OCI-LY7 (cell line): ENCODE results near the gene SRP68. TPM values are rescaled to one million over a fixed set of nuclear protein-coding genes. Genes with fewer than 3 reads are reported as not detected.

Experiments
- BruUV-seq: library from RNA; stranded (reverse); fragments of 400-500 nt; replicated peaks from 2 replicates; lab custom pipeline; 2021; lab: Mats Ljungman, UMichigan
- CTCF ChIA-PET: fragments of 300-600 bp; sonication (Branson Sonifier 250); formaldehyde crosslinking; loops from one replicate; lab custom pipeline; 2022; ENCODE audit warnings: antibody characterized with exemption; ENCODE audit not compliant: unreplicated experiment; lab: Charles Lee
- POLR2A ChIA-PET: fragments of 300-600 bp; sonication (Branson Sonifier 250); formaldehyde crosslinking; loops from one replicate; lab custom pipeline; 2022; ENCODE audit warnings: antibody characterized with exemption; lab: Charles Lee
- DNase-seq: peaks from one replicate; pipeline ENCODE4 v3.0.0-alpha.2; 2015; ENCODE audit warnings: low spot score
- H2AFZ ChIP-seq: fragments of 200-600 bp; sonication (generic), shearing (Covaris generic); 2 replicates; pipeline ENCODE4 v1.6.1; 2014; ENCODE audit warnings: mild to moderate bottlenecking, antibody characterized with exemption, low read length, moderate library complexity
- H3K27ac ChIP-seq: fragments of 200-600 bp; sonication (generic); 2 replicates; pipeline ENCODE4 v1.5.1; 2014; ENCODE audit warnings: mixed run types, low read depth, mild to moderate bottlenecking, moderate library complexity, low read length, inconsistent platforms; ENCODE audit not compliant: poor library complexity, severe bottlenecking
- H3K36me3 ChIP-seq: fragments of 200-600 bp; sonication (generic); 2 replicates; pipeline ENCODE4 v1.6.1; 2014; ENCODE audit warnings: mild to moderate bottlenecking, antibody characterized with exemption, low read length, moderate library complexity, mixed read lengths; ENCODE audit not compliant: insufficient read depth
- H3K4me1 ChIP-seq: fragments of 200-600 bp; sonication (generic); 2 replicates; pipeline ENCODE4 v1.5.1; 2014; ENCODE audit warnings: mild to moderate bottlenecking, low read length; ENCODE audit not compliant: insufficient read depth, poor library complexity, severe bottlenecking
- H3K4me2 ChIP-seq: fragments of 200-600 bp; sonication (generic); 2 replicates; pipeline ENCODE4 v1.6.1; 2014; ENCODE audit warnings: mild to moderate bottlenecking, low read length
- H3K4me3 ChIP-seq: fragments of 200-600 bp; sonication (generic); 2 replicates; pipeline ENCODE4 v1.5.1; 2014; ENCODE audit warnings: mild to moderate bottlenecking, low read depth, low read length; ENCODE audit not compliant: poor library complexity, severe bottlenecking
- H3K79me2 ChIP-seq: fragments of 200-600 bp; sonication (generic); 2 replicates; pipeline ENCODE4 v1.6.1; 2016; ENCODE audit warnings: low read depth, mild to moderate bottlenecking, low read length, moderate library complexity, mixed read lengths; ENCODE audit not compliant: insufficient read depth
- H3K9me2 ChIP-seq: fragments of 200-600 bp; sonication (generic); 2 replicates; pipeline ENCODE4 v1.6.1; 2016; ENCODE audit warnings: mild to moderate bottlenecking, low read length, mixed read lengths; ENCODE audit not compliant: insufficient read depth
- H3K9me3 ChIP-seq: fragments of 200-600 bp; sonication (generic); 2 replicates; pipeline ENCODE4 v1.6.1; 2014; ENCODE audit warnings: mild to moderate bottlenecking, mixed run types, low read length, mixed read lengths
- H4K20me1 ChIP-seq: fragments of 200-600 bp; sonication (generic); 2 replicates; pipeline ENCODE4 v1.6.1; 2014; ENCODE audit warnings: mild to moderate bottlenecking, antibody characterized with exemption, low read length, moderate library complexity, mixed read lengths; ENCODE audit not compliant: insufficient read depth
- EZH2phosphoT487 ChIP-seq: fragments of 200-600 bp; sonication (generic); IDR thresholded peaks from 2 replicates; pipeline ENCODE4 v1.6.1; 2018; ENCODE audit warnings: low read depth, borderline replicate concordance, mild to moderate bottlenecking, mixed run types, antibody characterized with exemption, low read length, moderate library complexity, mixed read lengths
- intact Hi-C: fragments of 100-400 bp; cut with micrococcal nuclease; formaldehyde crosslinking; loops from one replicate; pipeline ENCODE4 v1.10.0; 2022; ENCODE audit not compliant: unreplicated experiment
- total RNA-seq, 2 experiments: library from RNA; depleted of rRNA in 1 of 2; stranded (reverse); fragments of >200 nt in 1 of 2; shearing (Covaris generic) in 1 of 2; gene quantifications; 2 replicates each; pipeline ENCODE4 v1.2.3, GENCODE V29; 2014 to 2022
- TF ChIP-seq, protein P1 (sequence below): fragments of 200-600 bp; sonication (generic); conservative IDR thresholded peaks from 2 replicates; pipeline ENCODE4 v1.5.1; 2014; ENCODE audit warnings: mild to moderate bottlenecking, antibody characterized with exemption, low read length, moderate library complexity, mixed read lengths

SRP68 gene
- total RNA-seq, 2 experiments from 2014 or later, result 54.0 to 200 TPM

DNA sequence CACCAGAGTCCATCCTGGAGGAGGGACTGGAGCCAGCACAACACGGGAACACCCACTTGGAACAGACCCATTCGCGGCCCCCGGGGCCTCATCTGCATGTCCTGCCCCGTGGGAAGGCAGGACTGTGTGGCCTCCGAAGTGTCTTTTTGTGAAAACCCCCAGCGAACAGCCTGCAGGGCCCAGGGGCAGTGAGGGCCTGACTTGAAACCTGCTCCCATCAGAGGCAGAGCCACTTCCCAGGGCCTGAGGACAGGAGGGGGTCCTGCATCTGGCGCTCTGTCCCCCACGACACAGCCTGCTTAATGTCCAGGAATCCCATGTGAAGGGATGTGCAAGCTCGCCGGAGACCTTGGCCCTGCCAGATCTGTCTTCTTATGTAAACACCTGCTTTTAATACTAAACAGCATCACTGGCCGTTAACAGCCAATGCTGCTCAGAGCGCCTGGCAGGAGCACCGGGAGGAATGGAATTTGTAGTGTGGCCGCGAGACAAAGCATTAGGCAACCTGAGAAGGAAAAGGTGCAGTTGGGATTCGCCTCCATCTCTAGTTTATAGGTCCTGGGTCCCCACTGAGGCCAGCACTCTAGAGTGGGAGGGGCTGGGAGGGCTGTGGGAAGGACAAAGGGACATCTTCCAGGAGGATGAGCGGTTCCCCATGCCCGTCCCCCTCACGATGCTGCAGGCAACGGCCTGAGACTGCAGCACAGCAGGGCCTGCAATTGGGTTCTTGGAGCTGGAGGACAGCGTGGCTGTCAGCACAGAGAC is 35.6 kb downstream of the SRP68 start:
- no peaks in the 10 kb centered on the region for H4K20me1 ChIP-seq
- H3K4me1 ChIP-seq, result no peaks in the 10 kb centered on the region
- H3K9me3 ChIP-seq, result no peaks in the 10 kb centered on the region
- H3K4me3 ChIP-seq, result no peak overlapping the region
- H3K9me2 ChIP-seq, result no peaks in the 10 kb centered on the region
- intact Hi-C loops, result no loop called here
- ChIA-PET POLR2A (no interaction called here), CTCF (no interaction called here)
- no TSS peak for BruUV-seq
- no peak overlapping the region for H3K27ac ChIP-seq
- no peak for DNase-seq
- no peak overlapping the region for H3K4me2 ChIP-seq
- H3K36me3 ChIP-seq, result peaks cover 45% of the 10 kb centered on the region
- TF ChIP-seq EZH2phosphoT487, result no peak
- TF ChIP-seq, protein P1, sequence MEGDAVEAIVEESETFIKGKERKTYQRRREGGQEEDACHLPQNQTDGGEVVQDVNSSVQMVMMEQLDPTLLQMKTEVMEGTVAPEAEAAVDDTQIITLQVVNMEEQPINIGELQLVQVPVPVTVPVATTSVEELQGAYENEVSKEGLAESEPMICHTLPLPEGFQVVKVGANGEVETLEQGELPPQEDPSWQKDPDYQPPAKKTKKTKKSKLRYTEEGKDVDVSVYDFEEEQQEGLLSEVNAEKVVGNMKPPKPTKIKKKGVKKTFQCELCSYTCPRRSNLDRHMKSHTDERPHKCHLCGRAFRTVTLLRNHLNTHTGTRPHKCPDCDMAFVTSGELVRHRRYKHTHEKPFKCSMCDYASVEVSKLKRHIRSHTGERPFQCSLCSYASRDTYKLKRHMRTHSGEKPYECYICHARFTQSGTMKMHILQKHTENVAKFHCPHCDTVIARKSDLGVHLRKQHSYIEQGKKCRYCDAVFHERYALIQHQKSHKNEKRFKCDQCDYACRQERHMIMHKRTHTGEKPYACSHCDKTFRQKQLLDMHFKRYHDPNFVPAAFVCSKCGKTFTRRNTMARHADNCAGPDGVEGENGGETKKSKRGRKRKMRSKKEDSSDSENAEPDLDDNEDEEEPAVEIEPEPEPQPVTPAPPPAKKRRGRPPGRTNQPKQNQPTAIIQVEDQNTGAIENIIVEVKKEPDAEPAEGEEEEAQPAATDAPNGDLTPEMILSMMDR, result no peak
- H2AFZ ChIP-seq, result no peak overlapping the region
- H3K79me2 ChIP-seq, result no peaks in the 10 kb centered on the region

DNA sequence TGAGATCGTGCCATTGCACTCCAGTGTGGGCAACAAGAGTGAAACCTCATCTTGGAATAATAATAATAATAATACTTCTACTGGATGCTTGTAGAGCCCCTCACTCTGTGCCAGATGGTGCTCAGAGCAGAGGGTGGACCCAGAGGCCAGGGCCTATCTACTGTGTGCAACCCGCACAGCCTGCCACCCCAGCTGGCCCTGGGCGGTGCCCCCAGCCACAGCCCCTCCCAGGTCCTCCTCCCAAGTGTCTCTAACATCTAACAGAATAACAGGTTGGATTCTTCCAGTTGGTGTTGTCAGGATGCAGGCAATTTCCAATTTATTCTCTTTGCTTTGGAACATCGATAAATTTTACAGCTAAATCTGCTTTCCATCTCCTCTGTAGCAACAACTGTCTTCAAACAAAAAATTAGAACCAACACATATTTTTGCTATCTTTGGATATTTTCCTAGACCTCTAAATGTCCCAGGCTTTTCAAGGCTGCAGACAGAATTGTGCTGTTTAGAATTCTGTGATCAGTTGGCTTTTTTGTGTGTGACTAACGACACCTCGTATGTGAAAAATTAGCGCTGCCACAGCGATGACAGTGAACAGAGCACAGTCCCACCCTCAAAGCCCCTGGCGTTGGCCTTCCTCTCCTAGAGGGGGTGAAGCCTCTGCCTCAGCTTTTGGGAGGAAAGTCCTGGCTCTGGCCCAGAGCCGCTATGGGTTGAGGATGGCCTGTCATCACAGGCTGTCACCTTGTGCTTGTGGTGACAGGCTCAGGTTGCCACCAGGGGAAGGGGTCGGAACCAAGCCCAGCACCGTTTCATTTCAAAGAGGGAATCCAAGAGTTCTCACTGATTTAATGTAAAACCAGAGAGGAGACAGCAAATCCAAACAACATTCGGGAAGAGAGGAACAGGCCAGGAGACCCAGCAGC is 37.6 kb downstream of the SRP68 start:
- Histone ChIP-seq H3K4me2 (no peak overlapping the region), H3K9me2 (no peaks in the 10 kb centered on the region), H3K27ac (no peak overlapping the region), H3K9me3 (no peaks in the 10 kb centered on the region), H4K20me1 (no peaks in the 10 kb centered on the region), H3K4me1 (peaks cover 5% of the 10 kb centered on the region), H3K4me3 (no peak overlapping the region), H3K79me2 (no peaks in the 10 kb centered on the region), H3K36me3 (peaks cover 25% of the 10 kb centered on the region), H2AFZ (no peak overlapping the region)
- no TSS peak for BruUV-seq
- DNase-seq, result no peak
- POLR2A ChIA-PET, result no interaction called here
- TF ChIP-seq, protein P1, result no peak
- no peak for TF ChIP-seq EZH2phosphoT487
- intact Hi-C loops, result no loop called here
- CTCF ChIA-PET, result interaction anchor here (1.6 kb wide), 1 partner anchor 12 kb away, joined by 8 read pairs; no protein-coding TSS in a partner anchor
